GM12864 (cell line): ENCODE results near the gene HINFP.
A peak's percentile ranks its signal among the peaks of the same experiment; 100 is the strongest.

Experiments used
- DNase-seq: peaks from one replicate; pipeline ENCODE4 v3.0.0-alpha.2; 2011; ENCODE audit warnings: low read depth
- H3K4me3 ChIP-seq: 2 replicates; pipeline ENCODE4 v1.5.1; 2011; ENCODE audit warnings: mild to moderate bottlenecking, low read depth, low read length, control low read depth
- CTCF ChIP-seq: IDR thresholded peaks from 2 replicates; pipeline ENCODE4 v1.5.1; 2011; ENCODE audit warnings: low read depth, mild to moderate bottlenecking, moderate library complexity, low read length, control low read depth, inconsistent platforms; ENCODE audit errors: missing control alignments

HINFP gene

GRCh38 chr11:119169282-119169719, 47.9 kb downstream of the HINFP start:
- H3K4me3 ChIP-seq, result peak overlapping the region; percentile 77
- no peak for TF ChIP-seq CTCF
- peak; percentile 24 for DNase-seq

GRCh38 chr11:119172513-119172912, 51.1 kb downstream of the HINFP start:
- DNase-seq, result no peak
- H3K4me3 ChIP-seq, result no peak overlapping the region
- no peak for TF ChIP-seq CTCF

- H3K4me3 ChIP-seq, result no peak overlapping the region
- no peak for DNase-seq
- no peak for TF ChIP-seq CTCF
Observed at GRCh38 chr11:119173453-119173852, 52.1 kb downstream of the HINFP start.

GRCh38 chr11:119175493-119176077, 54.2 kb downstream of the HINFP start:
- no peak overlapping the region for H3K4me3 ChIP-seq
- no peak for DNase-seq
- TF ChIP-seq CTCF, result no peak

GRCh38 chr11:119178166-119178680, 56.8 kb downstream of the HINFP start:
- no peak for DNase-seq
- no peak overlapping the region for H3K4me3 ChIP-seq

GRCh38 chr11:119179342-119179741, 58.0 kb downstream of the HINFP start:
- TF ChIP-seq CTCF, result no peak
- no peak overlapping the region for H3K4me3 ChIP-seq
- no peak for DNase-seq

More at GRCh38 chr11:119178166-119178680, 56.8 kb downstream of the HINFP start:
- TF ChIP-seq CTCF, result no peak

GRCh38 chr11:119179983-119180382, 58.6 kb downstream of the HINFP start:
- H3K4me3 ChIP-seq, result no peak overlapping the region
- TF ChIP-seq CTCF, result no peak
- DNase-seq, result no peak
